ENCODE measurements around the gene TNFRSF12A. TPM values are rescaled to one million over a fixed set of nuclear protein-coding genes. Genes with fewer than 3 reads are reported as not detected.

Gene TNFRSF12A
- total RNA-seq, 1 donor from 2014 or later: 71.3 TPM

DNA sequence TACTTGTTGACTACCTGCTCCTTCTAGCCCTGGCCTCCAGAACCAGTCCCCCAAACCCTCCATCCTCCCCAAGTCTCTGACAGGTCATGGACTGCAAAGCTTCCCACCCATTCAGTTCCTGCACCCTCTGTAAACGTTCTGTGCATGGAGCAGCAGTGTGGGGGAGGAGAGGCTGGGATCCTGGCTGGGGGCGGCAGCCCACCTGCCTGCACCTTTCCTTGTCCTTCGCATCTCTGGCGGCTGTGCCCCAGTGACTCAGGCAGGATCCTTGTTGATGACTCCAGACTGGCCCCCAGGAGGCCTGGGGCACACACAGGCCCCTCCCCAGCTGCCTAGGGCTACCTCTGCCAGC, 38.3 kb upstream of the TNFRSF12A start:
- Mint-ChIP-seq H3K27me3 (ENCODE audit: unreplicated experiment) (no peaks in the 10 kb centered on the region), H3K27ac (ENCODE audit: unreplicated experiment) (peak overlapping the region; percentile 77), H3K4me3 (ENCODE audit: unreplicated experiment) (peak overlapping the region; percentile 64), H3K4me1 (ENCODE audit: unreplicated experiment) (peaks cover 21% of the 10 kb centered on the region), H3K9me3 (ENCODE audit: unreplicated experiment) (no peaks in the 10 kb centered on the region), H3K36me3 (ENCODE audit: unreplicated experiment) (no peaks in the 10 kb centered on the region)
- no peak for DNase-seq (ENCODE audit: extremely low spot score, unreplicated experiment)
- TF ChIP-seq, protein P1, sequence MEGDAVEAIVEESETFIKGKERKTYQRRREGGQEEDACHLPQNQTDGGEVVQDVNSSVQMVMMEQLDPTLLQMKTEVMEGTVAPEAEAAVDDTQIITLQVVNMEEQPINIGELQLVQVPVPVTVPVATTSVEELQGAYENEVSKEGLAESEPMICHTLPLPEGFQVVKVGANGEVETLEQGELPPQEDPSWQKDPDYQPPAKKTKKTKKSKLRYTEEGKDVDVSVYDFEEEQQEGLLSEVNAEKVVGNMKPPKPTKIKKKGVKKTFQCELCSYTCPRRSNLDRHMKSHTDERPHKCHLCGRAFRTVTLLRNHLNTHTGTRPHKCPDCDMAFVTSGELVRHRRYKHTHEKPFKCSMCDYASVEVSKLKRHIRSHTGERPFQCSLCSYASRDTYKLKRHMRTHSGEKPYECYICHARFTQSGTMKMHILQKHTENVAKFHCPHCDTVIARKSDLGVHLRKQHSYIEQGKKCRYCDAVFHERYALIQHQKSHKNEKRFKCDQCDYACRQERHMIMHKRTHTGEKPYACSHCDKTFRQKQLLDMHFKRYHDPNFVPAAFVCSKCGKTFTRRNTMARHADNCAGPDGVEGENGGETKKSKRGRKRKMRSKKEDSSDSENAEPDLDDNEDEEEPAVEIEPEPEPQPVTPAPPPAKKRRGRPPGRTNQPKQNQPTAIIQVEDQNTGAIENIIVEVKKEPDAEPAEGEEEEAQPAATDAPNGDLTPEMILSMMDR (IDR thresholded peaks at IDR 0.05): no peak

DNA sequence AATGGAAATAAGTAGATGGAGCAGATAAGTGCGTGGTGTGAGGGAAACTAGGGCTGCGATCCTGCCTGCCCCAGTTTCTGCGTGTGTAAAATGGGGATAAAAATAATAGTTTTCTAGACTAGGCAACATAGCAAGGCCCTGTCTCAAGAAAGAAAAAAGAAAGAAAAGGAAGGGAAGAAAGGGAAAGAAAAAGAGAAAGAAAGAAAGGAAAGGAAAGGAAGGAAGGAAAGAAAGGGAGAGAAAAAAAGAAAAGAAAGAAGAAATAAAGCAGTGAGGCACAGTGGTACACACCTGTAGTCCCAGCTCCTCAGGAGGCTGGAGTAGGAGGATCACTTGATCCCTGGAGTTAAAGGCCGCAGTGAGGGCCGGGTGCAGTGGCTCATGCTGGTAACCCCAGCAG, 37.8 kb upstream of the TNFRSF12A start:
- Mint-ChIP-seq H3K27me3 (ENCODE audit: unreplicated experiment) (no peaks in the 10 kb centered on the region), H3K4me3 (ENCODE audit: unreplicated experiment) (no peak overlapping the region), H3K36me3 (ENCODE audit: unreplicated experiment) (no peaks in the 10 kb centered on the region), H3K27ac (ENCODE audit: unreplicated experiment) (no peak overlapping the region), H3K9me3 (ENCODE audit: unreplicated experiment) (no peaks in the 10 kb centered on the region), H3K4me1 (ENCODE audit: unreplicated experiment) (peaks cover 21% of the 10 kb centered on the region)
- no peak for DNase-seq (ENCODE audit: extremely low spot score, unreplicated experiment)
- TF ChIP-seq, protein P1 (IDR thresholded peaks at IDR 0.05): no peak

DNA sequence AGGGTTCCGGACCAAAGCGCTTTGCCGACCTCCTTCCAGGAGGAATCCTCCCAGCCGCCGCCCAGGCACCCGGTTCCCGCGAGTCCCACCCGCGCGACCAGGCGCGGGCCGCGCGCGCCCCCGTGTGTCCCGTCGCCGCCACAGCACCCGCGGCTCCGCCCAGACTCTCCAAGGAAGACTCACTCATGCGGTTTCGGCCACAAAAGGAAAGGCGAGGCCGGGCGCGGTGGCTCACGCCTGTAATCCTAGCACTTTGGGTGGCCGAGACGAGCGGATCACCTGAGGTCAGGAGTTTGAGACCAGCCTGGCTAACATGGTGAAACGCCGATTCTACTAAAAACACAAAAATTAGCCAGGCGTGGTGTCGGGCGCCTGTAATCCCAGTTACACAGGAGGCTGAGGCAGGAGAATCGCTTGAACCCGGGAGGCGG, 36.4 kb upstream of the TNFRSF12A start:
- H3K36me3 Mint-ChIP-seq (ENCODE audit: unreplicated experiment): no peaks in the 10 kb centered on the region
- no peaks in the 10 kb centered on the region for H3K27me3 Mint-ChIP-seq (ENCODE audit: unreplicated experiment)
- TF ChIP-seq, protein P1 (IDR thresholded peaks at IDR 0.05): peak; percentile 94
- peaks cover 30% of the 10 kb centered on the region for H3K4me1 Mint-ChIP-seq (ENCODE audit: unreplicated experiment)
- H3K27ac Mint-ChIP-seq (ENCODE audit: unreplicated experiment): no peak overlapping the region
- peak overlapping the region; percentile 57 for H3K4me3 Mint-ChIP-seq (ENCODE audit: unreplicated experiment)
- no peaks in the 10 kb centered on the region for H3K9me3 Mint-ChIP-seq (ENCODE audit: unreplicated experiment)
- peak; percentile 95 for DNase-seq (ENCODE audit: extremely low spot score, unreplicated experiment)

DNA sequence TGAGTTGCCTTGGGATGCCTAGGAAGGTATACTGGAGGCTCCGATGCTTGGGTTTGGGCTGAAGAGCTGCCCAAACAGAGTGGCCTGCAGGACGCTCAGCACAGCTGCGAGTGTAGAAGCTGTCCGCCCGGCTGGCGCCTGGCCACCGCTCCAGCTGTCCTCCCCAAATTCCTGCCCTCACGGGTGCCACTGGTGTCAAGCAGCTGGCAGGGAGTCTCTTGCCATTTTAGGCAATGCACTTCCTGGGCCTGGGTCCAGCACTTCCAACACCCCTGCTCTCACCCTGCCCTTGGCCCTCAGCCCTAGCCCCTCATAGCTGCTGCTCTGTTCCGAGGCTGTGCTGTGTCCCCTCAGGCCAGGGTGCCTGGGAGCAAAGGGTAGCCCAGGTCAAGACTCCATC, 34.7 kb upstream of the TNFRSF12A start:
- DNase-seq (ENCODE audit: extremely low spot score, unreplicated experiment): no peak
- H3K4me3 Mint-ChIP-seq (ENCODE audit: unreplicated experiment): no peak overlapping the region
- no peaks in the 10 kb centered on the region for H3K27me3 Mint-ChIP-seq (ENCODE audit: unreplicated experiment)
- TF ChIP-seq, protein P1 (IDR thresholded peaks at IDR 0.05): no peak
- H3K36me3 Mint-ChIP-seq (ENCODE audit: unreplicated experiment): no peaks in the 10 kb centered on the region
- H3K9me3 Mint-ChIP-seq (ENCODE audit: unreplicated experiment): no peaks in the 10 kb centered on the region
- H3K27ac Mint-ChIP-seq (ENCODE audit: unreplicated experiment): no peak overlapping the region
- peaks cover 28% of the 10 kb centered on the region for H3K4me1 Mint-ChIP-seq (ENCODE audit: unreplicated experiment)

DNA sequence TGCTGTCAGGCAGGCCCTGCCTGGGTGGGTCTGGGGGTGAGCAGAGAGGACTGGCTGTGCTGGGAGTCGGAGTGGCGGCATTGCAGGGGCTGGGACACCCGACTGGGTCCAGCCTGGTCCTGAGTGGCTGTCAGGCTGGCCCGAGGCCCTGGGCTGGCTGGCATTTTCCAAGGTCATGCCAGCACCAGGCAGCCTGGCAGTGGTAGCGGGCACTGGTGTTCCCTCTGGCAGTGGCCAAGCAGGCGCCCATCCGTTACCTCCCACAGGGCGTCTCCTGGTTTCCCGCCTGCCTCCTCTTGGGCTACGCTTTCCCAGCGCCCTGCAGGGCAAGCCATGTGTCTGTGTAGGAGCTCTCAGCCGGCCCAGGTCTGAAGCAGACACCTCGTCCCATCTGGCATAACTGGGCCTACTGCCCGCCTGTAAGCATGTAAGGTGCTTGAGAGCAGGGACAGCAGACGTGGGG, 34.2 kb upstream of the TNFRSF12A start:
- TF ChIP-seq, protein P1 (IDR thresholded peaks at IDR 0.05): no peak
- H3K36me3 Mint-ChIP-seq (ENCODE audit: unreplicated experiment): no peaks in the 10 kb centered on the region
- no peak for DNase-seq (ENCODE audit: extremely low spot score, unreplicated experiment)
- H3K4me1 Mint-ChIP-seq (ENCODE audit: unreplicated experiment): peaks cover 25% of the 10 kb centered on the region
- no peak overlapping the region for H3K27ac Mint-ChIP-seq (ENCODE audit: unreplicated experiment)
- H3K9me3 Mint-ChIP-seq (ENCODE audit: unreplicated experiment): no peaks in the 10 kb centered on the region
- H3K27me3 Mint-ChIP-seq (ENCODE audit: unreplicated experiment): no peaks in the 10 kb centered on the region
- no peak overlapping the region for H3K4me3 Mint-ChIP-seq (ENCODE audit: unreplicated experiment)
